A549 treated with AZD9567 at 1 μM for 4 hours (cell line): Measurements from ENCODE around the gene NUP62. TPM values are rescaled to one million over a fixed set of nuclear protein-coding genes. Genes with fewer than 3 reads are reported as not detected.

Source experiments
- total RNA-seq: library from RNA; stranded (reverse); fragments of 200-300 nt; extraction: Qiagen RNA extraction; gene quantifications from 5 replicates; pipeline ENCODE4 v1.2.3, GENCODE V29; 2022; ENCODE audit not compliant: insufficient read depth

Gene NUP62
- 66.9 to 86.4 TPM (median 81.1 TPM) in 5 replicates for total RNA-seq

GRCh38 chr19:49929121-49929610 is at the start of gene NUP62, which contains the start of gene ATF5:
Gene NUP62, minus strand, starts transcription at chr19:49929504. Its CDS starts 19,697 bp downstream, at chr19:49909807.
Gene ATF5, plus strand, starts transcription at chr19:49929205. Its CDS starts 1,646 bp downstream, at chr19:49930851.

DNA sequence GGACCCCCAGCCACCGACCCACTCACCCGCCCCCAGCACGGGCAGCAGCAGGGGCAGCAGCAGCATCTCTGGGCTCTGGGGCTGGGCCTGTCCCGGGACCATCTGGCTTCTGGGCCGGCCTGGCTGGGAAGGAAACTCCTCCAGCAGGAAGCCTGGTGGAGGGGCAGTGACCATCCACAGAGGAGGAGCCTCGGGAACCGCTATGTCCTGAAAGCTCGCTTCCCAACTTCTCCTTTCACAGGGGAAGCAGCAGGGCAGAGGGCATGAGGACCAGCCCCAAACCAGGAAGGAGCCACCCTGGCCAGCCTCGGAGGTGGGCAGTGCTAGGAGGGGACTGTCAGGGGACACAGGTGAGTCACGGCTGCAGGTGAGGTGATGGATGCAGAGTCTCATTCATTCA is 31.7 kb upstream of the NUP62 start, which contains the start of gene SIGLEC11:
Gene SIGLEC11, minus strand, starts transcription at position 193 of the 400 bp plus-strand sequence. Its CDS starts 91 bp downstream, at position 102.

DNA sequence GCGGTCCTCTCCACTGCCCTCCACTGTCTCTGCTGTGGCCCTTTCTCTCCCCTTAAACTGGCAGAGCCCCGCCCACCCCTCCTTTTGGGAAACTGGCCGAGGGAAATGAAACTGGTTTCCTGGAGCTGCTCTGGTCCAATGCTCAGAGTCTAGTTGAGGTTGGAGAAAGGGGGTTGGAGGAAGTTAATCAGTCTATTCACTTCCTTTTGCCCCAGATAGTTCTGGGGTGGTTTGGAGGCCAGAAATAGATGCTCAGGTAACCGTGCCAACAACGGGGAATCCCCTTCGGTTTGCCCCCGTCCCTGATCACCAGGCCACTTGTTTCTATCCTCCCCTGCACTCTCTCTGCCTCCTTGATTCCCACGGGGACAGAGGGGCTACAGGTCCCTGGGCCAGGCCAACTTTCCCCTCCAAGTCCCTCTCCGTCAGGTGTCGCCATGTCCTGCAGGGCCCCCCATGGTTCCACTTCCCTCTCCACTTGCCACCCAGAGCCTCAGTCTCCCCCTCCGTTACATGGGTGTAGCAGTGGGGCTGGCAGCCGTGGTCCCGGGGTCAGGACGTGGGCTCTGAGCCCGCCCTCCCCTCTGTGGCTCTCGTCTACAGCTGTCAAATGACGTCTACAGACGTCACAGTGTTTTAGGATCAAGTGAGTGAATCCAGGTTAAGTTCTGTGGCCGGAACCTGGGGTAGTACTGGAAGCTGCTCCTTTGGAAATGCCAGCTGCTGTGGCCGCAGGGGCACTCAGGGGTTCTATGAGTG is 32.3 kb downstream of the NUP62 start, which contains the start of gene IL4I1:
Gene IL4I1, minus strand, starts transcription at position 25 of the 759 bp plus-strand sequence. CDS start 727 bp downstream, outside the sequence.

GRCh38 chr19:49877020-49877878 is 52.1 kb downstream of the NUP62 start, which contains the start of the genes AKT1S1 and TBC1D17:
Gene AKT1S1, minus strand, starts transcription at chr19:49877355. Its CDS starts 4,060 bp downstream, at chr19:49873295.
Gene TBC1D17, plus strand, starts transcription at chr19:49877702. Its CDS starts 22 bp downstream, at chr19:49877724.

DNA sequence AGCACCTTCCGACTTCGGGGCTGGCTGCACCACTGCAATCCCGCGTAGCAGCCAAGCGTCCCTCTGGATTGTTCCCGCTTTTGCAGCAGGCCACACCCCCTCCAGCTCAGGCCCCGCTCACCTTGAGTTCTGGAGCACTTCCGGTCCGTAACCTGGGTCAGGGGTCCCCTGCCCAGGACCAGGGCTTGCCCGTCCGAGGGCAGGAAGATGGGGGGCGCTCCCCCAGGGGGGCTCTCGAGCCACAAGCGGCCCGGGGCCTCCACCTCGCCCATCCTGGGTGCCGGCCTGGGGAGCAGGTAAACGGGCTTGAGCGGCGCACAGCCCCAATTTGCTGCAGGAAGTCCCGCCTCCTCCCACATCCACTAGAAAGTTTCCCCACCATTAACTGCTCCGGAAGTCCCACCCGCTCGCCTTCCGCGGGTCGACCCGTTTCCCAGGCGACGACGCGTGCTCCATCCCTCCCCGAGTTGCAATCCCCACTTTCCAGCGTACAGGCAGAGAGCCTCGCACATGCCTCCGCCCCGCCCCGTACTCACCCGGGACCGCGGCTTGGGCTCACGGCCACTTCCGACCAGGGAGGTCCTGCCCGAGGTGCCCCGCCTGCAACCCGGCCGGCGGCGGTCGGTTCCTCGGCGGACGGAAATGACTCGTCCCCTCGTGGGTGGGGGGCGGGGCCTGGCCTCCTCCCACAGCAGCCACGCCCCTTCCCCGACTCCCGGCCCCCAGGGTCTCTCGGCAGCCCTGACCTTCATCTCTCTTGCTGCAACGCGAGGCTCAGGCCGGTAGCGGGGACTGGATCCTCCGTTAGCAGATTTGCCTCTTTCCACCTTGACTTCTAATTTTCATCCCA is 62.1 kb downstream of the NUP62 start, which contains the start of gene PNKP:
Gene PNKP, minus strand, starts transcription at position 644 of the 850 bp plus-strand sequence. Its CDS starts 372 bp downstream, at position 272.

Other genes with a start within 250 kb of the NUP62 start
- 3.6 to 6.2 TPM (median 5.7 TPM) in 5 replicates for gene ADM5, start 239.9 kb downstream of the NUP62 start, total RNA-seq
- 5.0 to 13.7 TPM (median 11.4 TPM) in 5 replicates for gene CPT1C, start 238.4 kb downstream of the NUP62 start, total RNA-seq
- not detected in 5 replicates for gene TSKS, start 166.2 kb downstream of the NUP62 start, total RNA-seq
- gene AP2A1, start 162.5 kb downstream of the NUP62 start, total RNA-seq: 55.3 to 61.9 TPM (median 56.1 TPM) in 5 replicates
- 12.6 to 14.5 TPM (median 13.6 TPM) in 5 replicates for gene FUZ, start 116.2 kb downstream of the NUP62 start, total RNA-seq
- 57.3 to 69.4 TPM (median 66.8 TPM) in 5 replicates for gene MED25, start 111.2 kb downstream of the NUP62 start, total RNA-seq
- 114 to 153 TPM (median 145 TPM) in 5 replicates for gene PTOV1, start 78.3 kb downstream of the NUP62 start, total RNA-seq
- 17.3 to 59.3 TPM (median 55.7 TPM) in 5 replicates for gene PNKP, start 61.9 kb downstream of the NUP62 start, total RNA-seq
- gene AKT1S1, start 52.1 kb downstream of the NUP62 start, total RNA-seq: 70.4 to 112 TPM (median 102 TPM) in 5 replicates
- gene TBC1D17, start 51.8 kb downstream of the NUP62 start, total RNA-seq: 15.2 to 22.6 TPM (median 21.4 TPM) in 5 replicates
- 0.56 to 0.75 TPM (median 0.58 TPM) in 4 of 5 replicates, not detected in the other for gene IL4I1, start 32.6 kb downstream of the NUP62 start, total RNA-seq
- gene ATF5, start 299 bp downstream of the NUP62 start, total RNA-seq: 54.7 to 64.6 TPM (median 58.0 TPM) in 5 replicates
- gene SIGLEC11, start 31.7 kb upstream of the NUP62 start, total RNA-seq: 0.03 TPM in 1 of 5 replicates, not detected in the others
- gene VRK3, start 95.9 kb upstream of the NUP62 start, total RNA-seq: 40.2 to 47.6 TPM (median 43.1 TPM) in 5 replicates
- 7.4 to 10.0 TPM (median 9.7 TPM) in 5 replicates for gene ZNF473, start 96.5 kb upstream of the NUP62 start, total RNA-seq
- gene IZUMO2, start 233.8 kb upstream of the NUP62 start, total RNA-seq: not detected in 5 replicates